Glutamatergic neuron (in vitro differentiated cells): ENCODE results near the gene OXCT2. TPM values are rescaled to one million over a fixed set of nuclear protein-coding genes. Genes with fewer than 3 reads are reported as not detected.

Experiments
- DNase-seq: peaks from one replicate; pipeline ENCODE4 v3.0.0; 2022
- H3K27ac Mint-ChIP-seq: one replicate; pipeline ENCODE4 v1.8.0; 2020; ENCODE audit warnings: mild to moderate bottlenecking, mixed read lengths, inconsistent platforms; ENCODE audit not compliant: unreplicated experiment
- H3K27me3 Mint-ChIP-seq: one replicate; pipeline ENCODE4 v1.8.0; 2020; ENCODE audit warnings: mild to moderate bottlenecking, moderate library complexity, mixed read lengths, inconsistent platforms; ENCODE audit not compliant: unreplicated experiment
- H3K36me3 Mint-ChIP-seq: one replicate; pipeline ENCODE4 v1.8.0; 2020; ENCODE audit warnings: mild to moderate bottlenecking, mixed read lengths, inconsistent platforms; ENCODE audit not compliant: unreplicated experiment
- H3K4me1 Mint-ChIP-seq: one replicate; pipeline ENCODE4 v1.8.0; 2020; ENCODE audit warnings: mild to moderate bottlenecking, low read depth, mixed read lengths, inconsistent platforms; ENCODE audit not compliant: unreplicated experiment
- H3K4me3 Mint-ChIP-seq: one replicate; pipeline ENCODE4 v1.8.0; 2020; ENCODE audit warnings: mild to moderate bottlenecking, mixed read lengths, inconsistent platforms; ENCODE audit not compliant: unreplicated experiment
- H3K9me3 Mint-ChIP-seq: one replicate; pipeline ENCODE4 v1.8.0; 2020; ENCODE audit warnings: mild to moderate bottlenecking, moderate library complexity, mixed read lengths, inconsistent platforms; ENCODE audit not compliant: unreplicated experiment
- CTCF ChIP-seq: fragments of 200-600 bp; sonication (generic); IDR thresholded peaks from one replicate; pipeline ENCODE4 v1.5.0; 2021; ENCODE audit not compliant: partially characterized antibody, unreplicated experiment
- total RNA-seq: library from RNA; stranded (reverse); fragmentation: NEBNext Ultra II Directional; extraction: Animal tissue kit (Norgen Biotek cat#: 25700); gene quantifications from one replicate; pipeline ENCODE4 v1.2.1, GENCODE V29; 2021; ENCODE audit not compliant: unreplicated experiment

OXCT2 gene
- total RNA-seq, 1 donor from 2014 or later: 0.37 TPM

GRCh38 chr1:39729030-39729429, 42.1 kb downstream of the OXCT2 start:
- H3K27ac Mint-ChIP-seq: no peak overlapping the region
- TF ChIP-seq CTCF: no peak
- H3K27me3 Mint-ChIP-seq: peaks cover 29% of the 10 kb centered on the region
- no peak for DNase-seq
- no peak overlapping the region for H3K4me3 Mint-ChIP-seq
- H3K4me1 Mint-ChIP-seq: no peaks in the 10 kb centered on the region
- no peaks in the 10 kb centered on the region for H3K36me3 Mint-ChIP-seq
- no peaks in the 10 kb centered on the region for H3K9me3 Mint-ChIP-seq

GRCh38 chr1:39727932-39728317, 43.2 kb downstream of the OXCT2 start:
- TF ChIP-seq CTCF: no peak
- Mint-ChIP-seq H3K4me1 (no peaks in the 10 kb centered on the region), H3K36me3 (no peaks in the 10 kb centered on the region), H3K27ac (no peak overlapping the region), H3K4me3 (no peak overlapping the region), H3K27me3 (peaks cover 30% of the 10 kb centered on the region), H3K9me3 (no peaks in the 10 kb centered on the region)
- DNase-seq: no peak

- no peaks in the 10 kb centered on the region for H3K4me1 Mint-ChIP-seq
- no peak for DNase-seq
- peaks cover 30% of the 10 kb centered on the region for H3K27me3 Mint-ChIP-seq
- no peak overlapping the region for H3K27ac Mint-ChIP-seq
- TF ChIP-seq CTCF: no peak
- H3K36me3 Mint-ChIP-seq: no peaks in the 10 kb centered on the region
- no peaks in the 10 kb centered on the region for H3K9me3 Mint-ChIP-seq
- no peak overlapping the region for H3K4me3 Mint-ChIP-seq
Measured at GRCh38 chr1:39727221-39727931, 43.8 kb downstream of the OXCT2 start.

DNA sequence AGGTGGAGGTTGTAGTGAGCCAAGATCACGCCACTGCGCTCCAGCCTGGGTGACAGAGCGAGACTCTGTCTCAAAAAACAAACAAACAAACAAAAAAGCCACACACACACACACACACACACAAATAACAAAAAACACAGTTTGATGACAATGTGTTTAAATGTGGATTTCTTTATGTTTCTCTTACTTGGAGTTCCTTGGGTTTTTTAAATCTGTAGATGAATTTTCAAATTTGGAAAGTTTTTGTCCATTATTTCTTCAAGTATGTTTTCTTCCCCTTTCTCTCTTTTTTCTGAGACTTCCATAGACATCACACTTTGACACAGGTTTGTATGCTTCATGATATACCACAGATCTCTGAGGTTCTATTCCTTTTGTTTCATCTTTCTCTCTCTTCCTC, 44.5 kb downstream of the OXCT2 start:
- Mint-ChIP-seq H3K9me3 (no peaks in the 10 kb centered on the region), H3K36me3 (no peaks in the 10 kb centered on the region), H3K4me1 (no peaks in the 10 kb centered on the region), H3K27me3 (peaks cover 30% of the 10 kb centered on the region), H3K27ac (no peak overlapping the region), H3K4me3 (no peak overlapping the region)
- TF ChIP-seq CTCF: no peak
- no peak for DNase-seq

GRCh38 chr1:39722495-39722894, 48.7 kb downstream of the OXCT2 start:
- Mint-ChIP-seq H3K27ac (no peak overlapping the region), H3K9me3 (no peaks in the 10 kb centered on the region), H3K27me3 (peaks cover 23% of the 10 kb centered on the region), H3K4me3 (no peak overlapping the region), H3K4me1 (no peaks in the 10 kb centered on the region), H3K36me3 (no peaks in the 10 kb centered on the region)
- TF ChIP-seq CTCF: no peak
- DNase-seq: no peak
